HG02678 (cell line): Measurements from ENCODE around the gene JMJD4.

Source experiments
- ATAC-seq: cut with Tn5 transposase; IDR thresholded peaks from one replicate; pipeline ENCODE4 v1.9.1; 2021; ENCODE audit warnings: mild to moderate bottlenecking, moderate library complexity; ENCODE audit not compliant: unreplicated experiment

JMJD4 gene

GRCh38 chr1:227734856-227735538, at the start of gene JMJD4, which contains the start of gene SNAP47:
Gene JMJD4 (minus strand): TSS chr1:227735302. CDS start chr1:227735273, 29 bp downstream.
Gene SNAP47 (plus strand): TSS chr1:227735435. CDS start chr1:227747737, 12,302 bp downstream.
- ATAC-seq = peak; percentile 95

GRCh38 chr1:227782226-227782625, 47.1 kb upstream of the JMJD4 start:
- ATAC-seq = no peak

GRCh38 chr1:227781314-227781930, 46.3 kb upstream of the JMJD4 start:
- no peak for ATAC-seq

GRCh38 chr1:227780101-227781044, 45.3 kb upstream of the JMJD4 start:
- ATAC-seq = no peak

GRCh38 chr1:227779685-227780084, 44.6 kb upstream of the JMJD4 start:
- ATAC-seq = no peak

GRCh38 chr1:227779021-227779441, 43.9 kb upstream of the JMJD4 start:
- no peak for ATAC-seq

- no peak for ATAC-seq
Observed at GRCh38 chr1:227778401-227778947, 43.4 kb upstream of the JMJD4 start.

- no peak for ATAC-seq
Observed at GRCh38 chr1:227777646-227778045, 42.5 kb upstream of the JMJD4 start.

- no peak for ATAC-seq
Observed at GRCh38 chr1:227777156-227777555, 42.1 kb upstream of the JMJD4 start.

- ATAC-seq = no peak
Observed at GRCh38 chr1:227776331-227776771, 41.2 kb upstream of the JMJD4 start.

- no peak for ATAC-seq
Observed at GRCh38 chr1:227775841-227776240, 40.7 kb upstream of the JMJD4 start.

- ATAC-seq = no peak
Observed at GRCh38 chr1:227774821-227775661, 39.9 kb upstream of the JMJD4 start.

- no peak for ATAC-seq
Observed at GRCh38 chr1:227774051-227774731, 39.1 kb upstream of the JMJD4 start.

GRCh38 chr1:227773558-227773957, 38.5 kb upstream of the JMJD4 start:
- ATAC-seq = no peak

GRCh38 chr1:227771771-227772170, 36.7 kb upstream of the JMJD4 start:
- ATAC-seq = no peak

- ATAC-seq = no peak
Observed at GRCh38 chr1:227771326-227771725, 36.2 kb upstream of the JMJD4 start.

GRCh38 chr1:227770812-227771211, 35.7 kb upstream of the JMJD4 start:
- no peak for ATAC-seq

- ATAC-seq = no peak
Observed at GRCh38 chr1:227769936-227770494, 34.9 kb upstream of the JMJD4 start.
